ENCODE results near the gene MAD2L2. TPM values are rescaled to one million over a fixed set of nuclear protein-coding genes. Genes with fewer than 3 reads are reported as not detected.

The MAD2L2 gene
- total RNA-seq, 1 experiment from 2014 or later = 283 TPM

DNA sequence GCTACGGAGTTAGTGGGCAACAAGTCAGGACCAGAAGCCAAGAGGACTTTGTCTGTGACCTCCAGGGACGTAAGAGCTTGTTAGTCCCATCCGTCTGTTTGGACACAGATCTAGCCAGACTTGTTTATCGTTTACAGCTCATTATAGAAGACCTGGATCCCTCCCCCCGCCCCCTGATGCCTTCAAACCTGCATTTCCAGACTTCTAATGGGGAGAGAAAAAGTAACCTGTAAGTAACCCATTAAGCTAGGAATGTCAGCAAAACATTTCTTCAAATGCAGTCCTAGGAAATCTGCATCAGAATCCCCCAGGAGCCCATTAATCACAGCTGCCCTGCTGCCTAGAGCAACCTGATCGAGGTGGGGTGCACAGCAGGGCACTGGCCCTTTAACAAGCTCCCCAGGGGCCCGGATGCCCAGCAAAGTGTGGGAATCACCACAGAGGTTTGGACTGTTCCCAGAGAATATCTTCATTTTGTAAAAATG is 1.4 kb upstream of the MAD2L2 start (continued):
- TF ChIP-seq, protein P1, sequence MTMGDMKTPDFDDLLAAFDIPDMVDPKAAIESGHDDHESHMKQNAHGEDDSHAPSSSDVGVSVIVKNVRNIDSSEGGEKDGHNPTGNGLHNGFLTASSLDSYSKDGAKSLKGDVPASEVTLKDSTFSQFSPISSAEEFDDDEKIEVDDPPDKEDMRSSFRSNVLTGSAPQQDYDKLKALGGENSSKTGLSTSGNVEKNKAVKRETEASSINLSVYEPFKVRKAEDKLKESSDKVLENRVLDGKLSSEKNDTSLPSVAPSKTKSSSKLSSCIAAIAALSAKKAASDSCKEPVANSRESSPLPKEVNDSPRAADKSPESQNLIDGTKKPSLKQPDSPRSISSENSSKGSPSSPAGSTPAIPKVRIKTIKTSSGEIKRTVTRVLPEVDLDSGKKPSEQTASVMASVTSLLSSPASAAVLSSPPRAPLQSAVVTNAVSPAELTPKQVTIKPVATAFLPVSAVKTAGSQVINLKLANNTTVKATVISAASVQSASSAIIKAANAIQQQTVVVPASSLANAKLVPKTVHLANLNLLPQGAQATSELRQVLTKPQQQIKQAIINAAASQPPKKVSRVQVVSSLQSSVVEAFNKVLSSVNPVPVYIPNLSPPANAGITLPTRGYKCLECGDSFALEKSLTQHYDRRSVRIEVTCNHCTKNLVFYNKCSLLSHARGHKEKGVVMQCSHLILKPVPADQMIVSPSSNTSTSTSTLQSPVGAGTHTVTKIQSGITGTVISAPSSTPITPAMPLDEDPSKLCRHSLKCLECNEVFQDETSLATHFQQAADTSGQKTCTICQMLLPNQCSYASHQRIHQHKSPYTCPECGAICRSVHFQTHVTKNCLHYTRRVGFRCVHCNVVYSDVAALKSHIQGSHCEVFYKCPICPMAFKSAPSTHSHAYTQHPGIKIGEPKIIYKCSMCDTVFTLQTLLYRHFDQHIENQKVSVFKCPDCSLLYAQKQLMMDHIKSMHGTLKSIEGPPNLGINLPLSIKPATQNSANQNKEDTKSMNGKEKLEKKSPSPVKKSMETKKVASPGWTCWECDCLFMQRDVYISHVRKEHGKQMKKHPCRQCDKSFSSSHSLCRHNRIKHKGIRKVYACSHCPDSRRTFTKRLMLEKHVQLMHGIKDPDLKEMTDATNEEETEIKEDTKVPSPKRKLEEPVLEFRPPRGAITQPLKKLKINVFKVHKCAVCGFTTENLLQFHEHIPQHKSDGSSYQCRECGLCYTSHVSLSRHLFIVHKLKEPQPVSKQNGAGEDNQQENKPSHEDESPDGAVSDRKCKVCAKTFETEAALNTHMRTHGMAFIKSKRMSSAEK (CRISPR knock-in tag; IDR thresholded peaks at IDR 0.05; ENCODE audit: borderline replicate concordance) = no peak
- TF ChIP-seq, protein P2, sequence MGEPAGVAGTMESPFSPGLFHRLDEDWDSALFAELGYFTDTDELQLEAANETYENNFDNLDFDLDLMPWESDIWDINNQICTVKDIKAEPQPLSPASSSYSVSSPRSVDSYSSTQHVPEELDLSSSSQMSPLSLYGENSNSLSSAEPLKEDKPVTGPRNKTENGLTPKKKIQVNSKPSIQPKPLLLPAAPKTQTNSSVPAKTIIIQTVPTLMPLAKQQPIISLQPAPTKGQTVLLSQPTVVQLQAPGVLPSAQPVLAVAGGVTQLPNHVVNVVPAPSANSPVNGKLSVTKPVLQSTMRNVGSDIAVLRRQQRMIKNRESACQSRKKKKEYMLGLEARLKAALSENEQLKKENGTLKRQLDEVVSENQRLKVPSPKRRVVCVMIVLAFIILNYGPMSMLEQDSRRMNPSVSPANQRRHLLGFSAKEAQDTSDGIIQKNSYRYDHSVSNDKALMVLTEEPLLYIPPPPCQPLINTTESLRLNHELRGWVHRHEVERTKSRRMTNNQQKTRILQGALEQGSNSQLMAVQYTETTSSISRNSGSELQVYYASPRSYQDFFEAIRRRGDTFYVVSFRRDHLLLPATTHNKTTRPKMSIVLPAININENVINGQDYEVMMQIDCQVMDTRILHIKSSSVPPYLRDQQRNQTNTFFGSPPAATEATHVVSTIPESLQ (CRISPR knock-in tag; IDR thresholded peaks at IDR 0.05) = no peak
- TF ChIP-seq ZNF263 (CRISPR knock-in tag; IDR thresholded peaks at IDR 0.05; ENCODE audit: low read depth) (no peak), MXD4 (CRISPR knock-in tag; IDR thresholded peaks at IDR 0.05; ENCODE audit: borderline replicate concordance) (no peak), ZNF138 (CRISPR knock-in tag; conservative IDR thresholded peaks at IDR 0.05) (no peak), NFE2L1 (CRISPR knock-in tag; IDR thresholded peaks at IDR 0.05) (no peak), ATF1 (CRISPR knock-in tag; IDR thresholded peaks at IDR 0.05) (no peak), CREM (CRISPR knock-in tag; IDR thresholded peaks at IDR 0.05) (0 out of 2 replicates have a peak, but pooled peaks have one; percentile 38), TEAD1 (CRISPR knock-in tag; IDR thresholded peaks at IDR 0.05) (peak; percentile 68; the same call in 1 of the 2 replicates), FOXK1 (CRISPR knock-in tag; IDR thresholded peaks at IDR 0.05) (peak; percentile 28; the same call in 1 of the 2 replicates), NR1H2 (CRISPR knock-in tag; IDR thresholded peaks at IDR 0.05) (no peak), CBFB (CRISPR knock-in tag; IDR thresholded peaks at IDR 0.05; ENCODE audit: low read depth) (no peak), GTF2I (CRISPR knock-in tag; conservative IDR thresholded peaks at IDR 0.05) (no peak), MYBL2 (CRISPR knock-in tag; IDR thresholded peaks at IDR 0.05) (no peak)
- TF ChIP-seq, protein P3, sequence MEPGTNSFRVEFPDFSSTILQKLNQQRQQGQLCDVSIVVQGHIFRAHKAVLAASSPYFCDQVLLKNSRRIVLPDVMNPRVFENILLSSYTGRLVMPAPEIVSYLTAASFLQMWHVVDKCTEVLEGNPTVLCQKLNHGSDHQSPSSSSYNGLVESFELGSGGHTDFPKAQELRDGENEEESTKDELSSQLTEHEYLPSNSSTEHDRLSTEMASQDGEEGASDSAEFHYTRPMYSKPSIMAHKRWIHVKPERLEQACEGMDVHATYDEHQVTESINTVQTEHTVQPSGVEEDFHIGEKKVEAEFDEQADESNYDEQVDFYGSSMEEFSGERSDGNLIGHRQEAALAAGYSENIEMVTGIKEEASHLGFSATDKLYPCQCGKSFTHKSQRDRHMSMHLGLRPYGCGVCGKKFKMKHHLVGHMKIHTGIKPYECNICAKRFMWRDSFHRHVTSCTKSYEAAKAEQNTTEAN (CRISPR knock-in tag; IDR thresholded peaks at IDR 0.05) = no peak
- TF ChIP-seq, protein P4, sequence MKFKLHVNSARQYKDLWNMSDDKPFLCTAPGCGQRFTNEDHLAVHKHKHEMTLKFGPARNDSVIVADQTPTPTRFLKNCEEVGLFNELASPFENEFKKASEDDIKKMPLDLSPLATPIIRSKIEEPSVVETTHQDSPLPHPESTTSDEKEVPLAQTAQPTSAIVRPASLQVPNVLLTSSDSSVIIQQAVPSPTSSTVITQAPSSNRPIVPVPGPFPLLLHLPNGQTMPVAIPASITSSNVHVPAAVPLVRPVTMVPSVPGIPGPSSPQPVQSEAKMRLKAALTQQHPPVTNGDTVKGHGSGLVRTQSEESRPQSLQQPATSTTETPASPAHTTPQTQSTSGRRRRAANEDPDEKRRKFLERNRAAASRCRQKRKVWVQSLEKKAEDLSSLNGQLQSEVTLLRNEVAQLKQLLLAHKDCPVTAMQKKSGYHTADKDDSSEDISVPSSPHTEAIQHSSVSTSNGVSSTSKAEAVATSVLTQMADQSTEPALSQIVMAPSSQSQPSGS (CRISPR knock-in tag; IDR thresholded peaks at IDR 0.05; ENCODE audit: borderline replicate concordance, low read depth) = no peak
- TF ChIP-seq, protein P5, sequence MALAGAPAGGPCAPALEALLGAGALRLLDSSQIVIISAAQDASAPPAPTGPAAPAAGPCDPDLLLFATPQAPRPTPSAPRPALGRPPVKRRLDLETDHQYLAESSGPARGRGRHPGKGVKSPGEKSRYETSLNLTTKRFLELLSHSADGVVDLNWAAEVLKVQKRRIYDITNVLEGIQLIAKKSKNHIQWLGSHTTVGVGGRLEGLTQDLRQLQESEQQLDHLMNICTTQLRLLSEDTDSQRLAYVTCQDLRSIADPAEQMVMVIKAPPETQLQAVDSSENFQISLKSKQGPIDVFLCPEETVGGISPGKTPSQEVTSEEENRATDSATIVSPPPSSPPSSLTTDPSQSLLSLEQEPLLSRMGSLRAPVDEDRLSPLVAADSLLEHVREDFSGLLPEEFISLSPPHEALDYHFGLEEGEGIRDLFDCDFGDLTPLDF (CRISPR knock-in tag; IDR thresholded peaks at IDR 0.05) = no peak
- TF ChIP-seq, protein P6, sequence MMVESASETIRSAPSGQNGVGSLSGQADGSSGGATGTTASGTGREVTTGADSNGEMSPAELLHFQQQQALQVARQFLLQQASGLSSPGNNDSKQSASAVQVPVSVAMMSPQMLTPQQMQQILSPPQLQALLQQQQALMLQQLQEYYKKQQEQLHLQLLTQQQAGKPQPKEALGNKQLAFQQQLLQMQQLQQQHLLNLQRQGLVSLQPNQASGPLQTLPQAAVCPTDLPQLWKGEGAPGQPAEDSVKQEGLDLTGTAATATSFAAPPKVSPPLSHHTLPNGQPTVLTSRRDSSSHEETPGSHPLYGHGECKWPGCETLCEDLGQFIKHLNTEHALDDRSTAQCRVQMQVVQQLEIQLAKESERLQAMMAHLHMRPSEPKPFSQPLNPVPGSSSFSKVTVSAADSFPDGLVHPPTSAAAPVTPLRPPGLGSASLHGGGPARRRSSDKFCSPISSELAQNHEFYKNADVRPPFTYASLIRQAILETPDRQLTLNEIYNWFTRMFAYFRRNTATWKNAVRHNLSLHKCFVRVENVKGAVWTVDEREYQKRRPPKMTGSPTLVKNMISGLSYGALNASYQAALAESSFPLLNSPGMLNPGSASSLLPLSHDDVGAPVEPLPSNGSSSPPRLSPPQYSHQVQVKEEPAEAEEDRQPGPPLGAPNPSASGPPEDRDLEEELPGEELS (CRISPR knock-in tag; IDR thresholded peaks at IDR 0.05) = peak; percentile 51; the same call in 1 of the 2 replicates
